ENCODE results near the gene C1orf94. TPM values are rescaled to one million over a fixed set of nuclear protein-coding genes. Genes with fewer than 3 reads are reported as not detected.

The C1orf94 gene
- total and polyA plus RNA-seq, 2 of the 8 experiments (the other 6 are each of a cell fraction or from before 2014, with no cell fraction given): 5.8 to 12.5 TPM

DNA sequence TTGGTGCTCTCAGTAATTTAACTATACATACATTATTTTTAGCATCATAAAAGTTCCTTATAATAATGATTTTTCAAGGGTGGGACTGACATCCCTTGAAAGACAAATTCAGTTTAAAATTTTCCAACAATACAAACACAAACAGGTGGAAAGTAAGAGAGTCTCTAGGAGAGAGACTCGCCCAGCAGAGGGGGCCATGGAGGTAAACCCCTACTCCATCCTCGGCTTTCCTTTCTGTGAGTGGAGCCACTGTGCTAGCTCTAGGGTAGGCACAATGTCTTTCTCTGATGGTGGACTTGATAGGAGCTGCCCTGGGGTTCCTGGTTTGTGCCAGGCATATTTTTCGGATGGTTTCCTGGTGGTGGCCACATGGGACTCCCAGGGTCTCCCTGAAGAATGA lies 20.0 kb upstream of the C1orf94 start:
- no peak overlapping the region for H4K91ac ChIP-seq (replicated peaks; ENCODE audit: insufficient read length, low read length)
- no peak overlapping the region for H3K9ac ChIP-seq (replicated peaks in 1 of 4; ENCODE audit: extremely low read depth in 1 of 4, low read depth in 3 of 4, low read length in 3 of 4)
- 72% methylated on average over 3 of the region's 3 CpGs; no CpG with 5 or more reads in 1 of the 2 experiments for WGBS, 2 experiments (ENCODE audit: extremely low coverage in 1 of 2, insufficient coverage in 1 of 2, insufficient read length in 1 of 2, insufficient replicate concordance in 2 of 2, low coverage in 1 of 2, low lambda C conversion rate in 2 of 2, missing lambda C conversion rate in 1 of 2)
- no peak overlapping the region for H3K27ac ChIP-seq (ENCODE audit: low read depth, low read length)
- no peak overlapping the region for H4K8ac ChIP-seq (ENCODE audit: extremely low read depth, insufficient read depth, low read length)
- H2BK5ac ChIP-seq (ENCODE audit: low read depth, low read length): no peak overlapping the region
- POLR2A ChIA-PET (ENCODE audit: partially characterized antibody): interaction anchor here (4.7 kb wide), 1 partner anchor 7 kb away, joined by 19 read pairs; no protein-coding TSS in a partner anchor
- no peak overlapping the region for H3K4me2 ChIP-seq (ENCODE audit: insufficient read depth in 1 of 2, low read depth in 2 of 2, low read length in 2 of 2)
- FAIRE-seq: no peak
- no peak overlapping the region for H2BK15ac ChIP-seq (ENCODE audit: low read length)
- no peak overlapping the region for H3K4ac ChIP-seq (replicated peaks; ENCODE audit: insufficient read length, low read depth, low read length)
- H2AFZ ChIP-seq (ENCODE audit: low read length): no peak overlapping the region
- no peak overlapping the region for H4K5ac ChIP-seq (ENCODE audit: insufficient read length, low read depth, low read length)
- H3K18ac ChIP-seq (ENCODE audit: extremely low read depth, low read length): no peak overlapping the region
- no peak overlapping the region for H3K4me3 ChIP-seq (ENCODE audit: extremely low read depth in 1 of 4, insufficient read depth in 2 of 4, low read depth in 3 of 4, low read length in 4 of 4)
- peaks cover 0 to 2% (median 0%) of the 10 kb centered on the region in 4 experiments; a peak in 1 of 7 replicates for H3K4me1 ChIP-seq (replicated peaks in 1 of 4; ENCODE audit: control insufficient read depth in 3 of 4, insufficient read depth in 4 of 4, low read length in 3 of 4)
- H3K79me1 ChIP-seq (ENCODE audit: low read depth, low read length): peaks cover 14% of the 10 kb centered on the region; the same call in 1 of the 2 replicates
- H3K36me3 ChIP-seq (ENCODE audit: control insufficient read depth in 2 of 4, insufficient read depth in 4 of 4, low read length in 3 of 4): peaks cover 0 to 12% (median under 1%) of the 10 kb centered on the region in 4 experiments; a peak in 4 of 8 replicates
- H3K56ac ChIP-seq (replicated peaks; ENCODE audit: insufficient read length, low read depth, low read length): no peak overlapping the region
- DNase-seq (ENCODE audit: low read depth in 1 of 2, low spot score in 2 of 2): peak in 1 of 2 experiments; percentile 59
- H2BK120ac ChIP-seq (replicated peaks; ENCODE audit: low read depth, low read length): no peak overlapping the region
- no peak overlapping the region for H2BK12ac ChIP-seq (ENCODE audit: low read depth, low read length)
- H3K14ac ChIP-seq (ENCODE audit: insufficient read length): no peak overlapping the region
- no peaks in the 10 kb centered on the region for H3K27me3 ChIP-seq (replicated peaks in 1 of 4; ENCODE audit: control insufficient read depth in 3 of 4, extremely low read depth in 1 of 4, insufficient read depth in 3 of 4, low read length in 3 of 4)
- H2AK5ac ChIP-seq (ENCODE audit: low read depth, low read length): no peak overlapping the region
- peaks cover 5 to 10% of the 10 kb centered on the region in 2 experiments for H4K20me1 ChIP-seq (replicated peaks in 1 of 2; ENCODE audit: control insufficient read depth in 1 of 2, insufficient read depth in 2 of 2, low read length in 2 of 2)
- H3K79me2 ChIP-seq (ENCODE audit: control insufficient read depth in 1 of 2, insufficient read depth in 2 of 2, low read length in 2 of 2): peaks cover 17 to 88% of the 10 kb centered on the region in 2 experiments
- peaks cover 6% of the 10 kb centered on the region; the same call in 1 of the 2 replicates for H3K23me2 ChIP-seq (ENCODE audit: low read depth, low read length)
- no peak overlapping the region for H2BK20ac ChIP-seq (ENCODE audit: low read length)
- no peaks in the 10 kb centered on the region for H3K9me3 ChIP-seq (ENCODE audit: insufficient read depth in 2 of 2, low read depth in 1 of 2, low read length in 1 of 2)
- CTCF ChIA-PET (ENCODE audit: partially characterized antibody): interaction anchor here (1.0 to 1.8 kb wide), 4 partner anchors 20 to 440 kb away, joined by 3 to 6 read pairs (median 4); partner anchors contain the start of gene C1orf94
- no peak overlapping the region for H3K23ac ChIP-seq (ENCODE audit: insufficient read length)
- TF ChIP-seq SIX5 (IDR thresholded peaks at IDR 0.05; ENCODE audit: low read depth, low read length): no peak
- no peak for TF ChIP-seq SIRT6 (IDR thresholded peaks at IDR 0.05; ENCODE audit: low read length)
- no peak for TF ChIP-seq TAF7 (optimal IDR thresholded peaks at IDR 0.05; ENCODE audit: borderline replicate concordance, low read depth, low read length)
- peak; percentile 51 to 56 for TF ChIP-seq RAD21 (IDR thresholded peaks at IDR 0.05 in 1 of 2, conservative IDR thresholded peaks at IDR 0.05 in 1 of 2; ENCODE audit: low read depth in 2 of 2, low read length in 2 of 2)
- TF ChIP-seq POLR2A (IDR thresholded peaks at IDR 0.05; ENCODE audit: control extremely low read depth in 1 of 2, low read depth in 2 of 2, low read length in 2 of 2): no peak
- TF ChIP-seq MAFK (IDR thresholded peaks at IDR 0.05; ENCODE audit: low read depth, low read length): no peak
- no peak for TF ChIP-seq EZH2 (IDR thresholded peaks at IDR 0.05; ENCODE audit: low read depth, low read length, severe bottlenecking)
- TF ChIP-seq ZNF274 (IDR thresholded peaks at IDR 0.05; ENCODE audit: borderline replicate concordance, extremely low read depth, low read length): no peak
- no peak for TF ChIP-seq NRF1 (IDR thresholded peaks at IDR 0.05; ENCODE audit: low read depth, low read length)
- TF ChIP-seq, protein P1, sequence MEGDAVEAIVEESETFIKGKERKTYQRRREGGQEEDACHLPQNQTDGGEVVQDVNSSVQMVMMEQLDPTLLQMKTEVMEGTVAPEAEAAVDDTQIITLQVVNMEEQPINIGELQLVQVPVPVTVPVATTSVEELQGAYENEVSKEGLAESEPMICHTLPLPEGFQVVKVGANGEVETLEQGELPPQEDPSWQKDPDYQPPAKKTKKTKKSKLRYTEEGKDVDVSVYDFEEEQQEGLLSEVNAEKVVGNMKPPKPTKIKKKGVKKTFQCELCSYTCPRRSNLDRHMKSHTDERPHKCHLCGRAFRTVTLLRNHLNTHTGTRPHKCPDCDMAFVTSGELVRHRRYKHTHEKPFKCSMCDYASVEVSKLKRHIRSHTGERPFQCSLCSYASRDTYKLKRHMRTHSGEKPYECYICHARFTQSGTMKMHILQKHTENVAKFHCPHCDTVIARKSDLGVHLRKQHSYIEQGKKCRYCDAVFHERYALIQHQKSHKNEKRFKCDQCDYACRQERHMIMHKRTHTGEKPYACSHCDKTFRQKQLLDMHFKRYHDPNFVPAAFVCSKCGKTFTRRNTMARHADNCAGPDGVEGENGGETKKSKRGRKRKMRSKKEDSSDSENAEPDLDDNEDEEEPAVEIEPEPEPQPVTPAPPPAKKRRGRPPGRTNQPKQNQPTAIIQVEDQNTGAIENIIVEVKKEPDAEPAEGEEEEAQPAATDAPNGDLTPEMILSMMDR (IDR thresholded peaks at IDR 0.05; ENCODE audit: control extremely low read depth in 1 of 3, insufficient read depth in 1 of 3, low read depth in 1 of 3, low read length in 3 of 3): peak; percentile 36 to 57 (median 47); a peak in 3 of 4 replicates
- no peak for TF ChIP-seq CHD1 (IDR thresholded peaks at IDR 0.05; ENCODE audit: low read depth, low read length)

All from H1 (cell line).